H9 (cell line): ENCODE data around the gene MRPL34. TPM values are rescaled to one million over a fixed set of nuclear protein-coding genes. Genes with fewer than 3 reads are reported as not detected.

ENCODE experiments used
- DNase-seq: peaks from one replicate; pipeline ENCODE4 v3.0.0-alpha.2; 2017
- H2AFZ ChIP-seq: one replicate; pipeline ENCODE4 v1.6.1; 2013; ENCODE audit warnings: mild to moderate bottlenecking, low read length, control low read depth, moderate library complexity
- H2AK5ac ChIP-seq: 2 replicates; pipeline ENCODE4 v1.6.1; 2013; ENCODE audit warnings: low read length, control low read depth, mixed read lengths; ENCODE audit not compliant: insufficient read length
- H2BK120ac ChIP-seq: one replicate; pipeline ENCODE4 v1.6.1; 2013; ENCODE audit warnings: low read depth, mild to moderate bottlenecking, low read length, control low read depth, inconsistent platforms; ENCODE audit not compliant: poor library complexity, severe bottlenecking
- H2BK12ac ChIP-seq: 2 replicates; pipeline ENCODE4 v1.6.1; 2013; ENCODE audit warnings: low read length, control low read depth, mixed read lengths, low read depth; ENCODE audit not compliant: insufficient read length
- H2BK15ac ChIP-seq: 2 replicates; pipeline ENCODE4 v1.6.1; 2013; ENCODE audit warnings: low read depth, low read length, control low read depth
- H2BK20ac ChIP-seq: one replicate; pipeline ENCODE4 v1.6.1; 2013; ENCODE audit warnings: low read depth, mild to moderate bottlenecking, low read length, control low read depth, inconsistent platforms; ENCODE audit not compliant: poor library complexity, severe bottlenecking
- H2BK5ac ChIP-seq: 2 replicates; pipeline ENCODE4 v1.6.1; 2013; ENCODE audit warnings: low read length, control low read depth, mixed read lengths; ENCODE audit not compliant: insufficient read length
- H3K14ac ChIP-seq: 2 replicates; pipeline ENCODE4 v1.6.1; 2013; ENCODE audit warnings: low read length, control low read depth; ENCODE audit not compliant: insufficient read depth
- H3K18ac ChIP-seq: 2 replicates; pipeline ENCODE4 v1.6.1; 2013; ENCODE audit warnings: low read depth, mild to moderate bottlenecking, mixed read lengths, low read length, control low read depth; ENCODE audit not compliant: insufficient read length
- H3K23ac ChIP-seq: 2 replicates; pipeline ENCODE4 v1.6.1; 2013; ENCODE audit warnings: low read length, control low read depth, mixed read lengths, low read depth; ENCODE audit not compliant: insufficient read length
- H3K23me2 ChIP-seq: 2 replicates; pipeline ENCODE4 v1.6.1; 2013; ENCODE audit warnings: low read depth, mild to moderate bottlenecking, mixed read lengths, low read length, control low read depth; ENCODE audit not compliant: insufficient read length, poor library complexity, severe bottlenecking
- H3K27ac ChIP-seq: 2 replicates; pipeline ENCODE4 v1.5.1; 2013; ENCODE audit warnings: low read length, control low read depth, mixed read lengths, low read depth; ENCODE audit not compliant: insufficient read length
- H3K27me3 ChIP-seq: 2 replicates; pipeline ENCODE4 v1.6.1; 2013; ENCODE audit warnings: low read length, control low read depth, inconsistent platforms; ENCODE audit not compliant: insufficient read depth
- H3K4ac ChIP-seq: 2 replicates; pipeline ENCODE4 v1.6.1; 2013; ENCODE audit warnings: low read depth, mild to moderate bottlenecking, control low read depth, inconsistent platforms, low read length, moderate library complexity
- H3K4me1 ChIP-seq: 2 replicates; pipeline ENCODE4 v1.6.1; 2013; ENCODE audit warnings: low read length, control low read depth, inconsistent platforms; ENCODE audit not compliant: insufficient read depth
- H3K4me2 ChIP-seq: 2 replicates; pipeline ENCODE4 v1.6.1; 2013; ENCODE audit warnings: low read length, control low read depth, mixed read lengths; ENCODE audit not compliant: insufficient read length, insufficient read depth
- H3K56ac ChIP-seq: 2 replicates; pipeline ENCODE4 v1.6.1; 2013; ENCODE audit warnings: low read depth, mild to moderate bottlenecking, mixed read lengths, low read length, control low read depth; ENCODE audit not compliant: insufficient read length
- H3K79me1 ChIP-seq: 2 replicates; pipeline ENCODE4 v1.6.1; 2013; ENCODE audit warnings: low read depth, mild to moderate bottlenecking, moderate library complexity, low read length, control low read depth, inconsistent platforms; ENCODE audit not compliant: insufficient read depth, poor library complexity, severe bottlenecking
- H3K79me2 ChIP-seq: 2 replicates; pipeline ENCODE4 v1.6.1; 2013; ENCODE audit warnings: low read length, control low read depth, inconsistent platforms; ENCODE audit not compliant: insufficient read depth
- H3K9ac ChIP-seq: 2 replicates; pipeline ENCODE4 v1.6.1; 2013; ENCODE audit warnings: low read length, control low read depth, mixed read lengths; ENCODE audit not compliant: insufficient read length; ENCODE audit errors: extremely low read depth
- H3K9me3 ChIP-seq: one replicate; pipeline ENCODE4 v1.6.1; 2013; ENCODE audit warnings: low read depth, low read length, inconsistent platforms; ENCODE audit not compliant: control insufficient read depth
- H3T11ph ChIP-seq: one replicate; pipeline ENCODE4 v1.6.1; 2013; ENCODE audit warnings: mild to moderate bottlenecking, low read length, control low read depth, inconsistent platforms
- H4K20me1 ChIP-seq: one replicate; pipeline ENCODE4 v1.6.1; 2013; ENCODE audit not compliant: control insufficient read depth, insufficient read length, insufficient read depth
- H4K5ac ChIP-seq: 2 replicates; pipeline ENCODE4 v1.6.1; 2013; ENCODE audit warnings: low read depth, mild to moderate bottlenecking, mixed read lengths, low read length, control low read depth; ENCODE audit not compliant: insufficient read length
- H4K8ac ChIP-seq: replicated peaks from 2 replicates; pipeline ENCODE4 v1.6.1; 2013; ENCODE audit warnings: low read length, control low read depth, mixed read lengths, low read depth; ENCODE audit not compliant: insufficient read length
- H4K91ac ChIP-seq: 2 replicates; pipeline ENCODE4 v1.6.1; 2013; ENCODE audit warnings: low read depth, mild to moderate bottlenecking, moderate library complexity, mixed read lengths, low read length, control low read depth; ENCODE audit not compliant: insufficient read length
- H3K27ac Mint-ChIP-seq, 3 experiments: 2 replicates in 2 of 3; 3 replicates in 1 of 3; pipeline ENCODE4 v1.8.0; 2020 to 2021; ENCODE audit warnings: mixed read lengths in 3 of 3, mild to moderate bottlenecking in 1 of 3, moderate library complexity in 1 of 3
- H3K27me3 Mint-ChIP-seq: 2 replicates; pipeline ENCODE4 v1.8.0; 2021; ENCODE audit warnings: low read depth, mild to moderate bottlenecking, moderate library complexity, mixed read lengths
- H3K36me3 Mint-ChIP-seq, 3 experiments: 2 replicates in 2 of 3; 3 replicates in 1 of 3; pipeline ENCODE4 v1.8.0; 2020 to 2021; ENCODE audit warnings: low read depth in 3 of 3, mixed read lengths in 3 of 3; ENCODE audit not compliant: insufficient read depth in 1 of 3
- H3K4me1 Mint-ChIP-seq, 2 experiments: 2 replicates each; pipeline ENCODE4 v1.8.0; 2020; ENCODE audit warnings: mixed read lengths in 2 of 2
- H3K4me3 Mint-ChIP-seq, 2 experiments: 2 replicates in 1 of 2; 3 replicates in 1 of 2; pipeline ENCODE4 v1.8.0; 2020 to 2021; ENCODE audit warnings: mild to moderate bottlenecking in 2 of 2, mixed read lengths in 2 of 2, moderate library complexity in 1 of 2
- H3K9me3 Mint-ChIP-seq, 2 experiments: 2 replicates in 1 of 2; 3 replicates in 1 of 2; pipeline ENCODE4 v1.8.0; 2020; ENCODE audit warnings: mild to moderate bottlenecking in 2 of 2, mixed read lengths in 2 of 2, moderate library complexity in 1 of 2
- WGBS: extraction: QIAGEN DNeasy Blood & Tissue Kit; methylation state at CpG from one replicate; pipeline ENCODE4 v1.1.7; 2013; ENCODE audit warnings: missing lambda C conversion rate, low lambda C conversion rate, mixed read lengths; ENCODE audit not compliant: insufficient read length; ENCODE audit errors: extremely low coverage; 5-methylcytosine and 5-hydroxymethylcytosine counted together
- total RNA-seq: library from RNA; stranded (reverse); gene quantifications from 2 replicates; pipeline ENCODE4 v1.2.1, GENCODE V29; 2021
- TF ChIP-seq, protein P1 (sequence below): fragments of 200-600 bp; sonication (generic); conservative IDR thresholded peaks from 3 replicates; pipeline ENCODE4 v1.8.0; 2021; ENCODE audit warnings: antibody characterized with exemption, mild to moderate bottlenecking

Gene MRPL34
- total RNA-seq, 1 experiment from 2014 or later, result 84.6 TPM

- H3K23me2 ChIP-seq, result peaks cover 5% of the 10 kb centered on the region
- H4K8ac ChIP-seq, result no peak overlapping the region
- no peak for DNase-seq
- no peak overlapping the region for H2BK12ac ChIP-seq
- H3K36me3 Mint-ChIP-seq, result peaks cover 12 to 49% (median 28%) of the 10 kb centered on the region in 3 experiments
- H2AK5ac ChIP-seq, result no peak overlapping the region
- no peak overlapping the region for H3T11ph ChIP-seq
- no peaks in the 10 kb centered on the region for H3K9me3 Mint-ChIP-seq
- no peak overlapping the region for H3K9ac ChIP-seq
- H3K27me3 ChIP-seq, result no peaks in the 10 kb centered on the region
- H3K14ac ChIP-seq, result no peak overlapping the region
- H3K4me1 Mint-ChIP-seq, result peaks cover 6 to 16% of the 10 kb centered on the region in 2 experiments
- no peak overlapping the region for H3K56ac ChIP-seq
- no peaks in the 10 kb centered on the region for H3K79me2 ChIP-seq
- H2BK15ac ChIP-seq, result no peak overlapping the region
- H3K27ac ChIP-seq, result no peak overlapping the region
- H4K5ac ChIP-seq, result no peak overlapping the region
- no peak overlapping the region for H2AFZ ChIP-seq
- H2BK120ac ChIP-seq, result no peak overlapping the region
- H2BK20ac ChIP-seq, result no peak overlapping the region
- no peaks in the 10 kb centered on the region for H3K4me1 ChIP-seq
- TF ChIP-seq, protein P1, sequence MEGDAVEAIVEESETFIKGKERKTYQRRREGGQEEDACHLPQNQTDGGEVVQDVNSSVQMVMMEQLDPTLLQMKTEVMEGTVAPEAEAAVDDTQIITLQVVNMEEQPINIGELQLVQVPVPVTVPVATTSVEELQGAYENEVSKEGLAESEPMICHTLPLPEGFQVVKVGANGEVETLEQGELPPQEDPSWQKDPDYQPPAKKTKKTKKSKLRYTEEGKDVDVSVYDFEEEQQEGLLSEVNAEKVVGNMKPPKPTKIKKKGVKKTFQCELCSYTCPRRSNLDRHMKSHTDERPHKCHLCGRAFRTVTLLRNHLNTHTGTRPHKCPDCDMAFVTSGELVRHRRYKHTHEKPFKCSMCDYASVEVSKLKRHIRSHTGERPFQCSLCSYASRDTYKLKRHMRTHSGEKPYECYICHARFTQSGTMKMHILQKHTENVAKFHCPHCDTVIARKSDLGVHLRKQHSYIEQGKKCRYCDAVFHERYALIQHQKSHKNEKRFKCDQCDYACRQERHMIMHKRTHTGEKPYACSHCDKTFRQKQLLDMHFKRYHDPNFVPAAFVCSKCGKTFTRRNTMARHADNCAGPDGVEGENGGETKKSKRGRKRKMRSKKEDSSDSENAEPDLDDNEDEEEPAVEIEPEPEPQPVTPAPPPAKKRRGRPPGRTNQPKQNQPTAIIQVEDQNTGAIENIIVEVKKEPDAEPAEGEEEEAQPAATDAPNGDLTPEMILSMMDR, result no peak
- H3K23ac ChIP-seq, result no peak overlapping the region
- no peaks in the 10 kb centered on the region for H4K20me1 ChIP-seq
- no peaks in the 10 kb centered on the region for H3K79me1 ChIP-seq
- H4K91ac ChIP-seq, result no peak overlapping the region
- H2BK5ac ChIP-seq, result no peak overlapping the region
- peaks cover 2% of the 10 kb centered on the region; the same call in 1 of the 2 replicates for H3K27me3 Mint-ChIP-seq
- H3K4ac ChIP-seq, result no peak overlapping the region
- H3K4me2 ChIP-seq, result no peak overlapping the region
- H3K4me3 Mint-ChIP-seq, result no peak overlapping the region
- WGBS, result no CpG with 5 or more reads among the region's 7 CpGs
- H3K18ac ChIP-seq, result no peak overlapping the region
- no peak overlapping the region for H3K27ac Mint-ChIP-seq
- no peaks in the 10 kb centered on the region for H3K9me3 ChIP-seq
Observed at GRCh38 chr19:17323964-17324332, 18.3 kb downstream of the MRPL34 start.
